Upper lobe of left lung (tissue), 4 donors: ENCODE results near the gene CBLN3.
"Not testable (repeated sequence)": the region's sequence is repeated elsewhere in the genome, so short reads cannot be mapped to it uniquely, and the experiment has no call there.

ENCODE experiments used
- EP300 ChIP-seq, 4 donors: sonication (generic); formaldehyde crosslinking; IDR thresholded peaks; one replicate each; pipeline ENCODE4 v1.5.1; 2017; ENCODE audit warnings: antibody characterized with exemption in 4 of 4, control low read depth in 2 of 4
- POLR2AphosphoS5 ChIP-seq, 2 donors: sonication (generic); formaldehyde crosslinking; IDR thresholded peaks; one replicate each; pipeline ENCODE4 v1.5.1; 2017; ENCODE audit warnings: antibody characterized with exemption in 2 of 2
- TF ChIP-seq, protein P1 (sequence below), 6 experiments: fragments of 450-650 bp in 4 of 6; fragments of 200-600 bp in 2 of 6; sonication (generic) in 2 of 6; IDR thresholded peaks; one replicate each; pipeline ENCODE4 v1.5.1; 2016 to 2019; ENCODE audit warnings: antibody characterized with exemption in 6 of 6

DNA sequence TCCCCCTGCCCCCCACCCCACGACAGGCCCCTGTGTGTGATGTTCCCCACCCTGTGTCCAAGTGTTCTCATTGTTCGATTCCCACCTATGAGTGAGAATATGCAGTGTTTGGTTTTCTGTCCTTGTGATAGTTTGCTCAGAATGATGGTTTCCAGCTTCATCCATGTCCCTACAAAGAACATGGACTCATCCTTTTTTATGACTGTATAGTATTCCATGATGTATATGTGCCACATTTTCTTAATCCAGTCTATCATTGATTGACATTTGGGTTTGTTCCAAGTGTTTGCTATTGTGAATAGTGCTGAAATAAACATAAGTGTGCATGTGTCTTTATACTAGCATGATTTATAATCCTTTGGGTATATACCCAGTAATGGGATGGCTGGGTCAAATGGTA, 41.0 kb upstream of the CBLN3 start:
- TF ChIP-seq EP300, POLR2AphosphoS5 (IDR thresholded peaks at IDR 0.05): not testable (repeated sequence)
- TF ChIP-seq, protein P1, sequence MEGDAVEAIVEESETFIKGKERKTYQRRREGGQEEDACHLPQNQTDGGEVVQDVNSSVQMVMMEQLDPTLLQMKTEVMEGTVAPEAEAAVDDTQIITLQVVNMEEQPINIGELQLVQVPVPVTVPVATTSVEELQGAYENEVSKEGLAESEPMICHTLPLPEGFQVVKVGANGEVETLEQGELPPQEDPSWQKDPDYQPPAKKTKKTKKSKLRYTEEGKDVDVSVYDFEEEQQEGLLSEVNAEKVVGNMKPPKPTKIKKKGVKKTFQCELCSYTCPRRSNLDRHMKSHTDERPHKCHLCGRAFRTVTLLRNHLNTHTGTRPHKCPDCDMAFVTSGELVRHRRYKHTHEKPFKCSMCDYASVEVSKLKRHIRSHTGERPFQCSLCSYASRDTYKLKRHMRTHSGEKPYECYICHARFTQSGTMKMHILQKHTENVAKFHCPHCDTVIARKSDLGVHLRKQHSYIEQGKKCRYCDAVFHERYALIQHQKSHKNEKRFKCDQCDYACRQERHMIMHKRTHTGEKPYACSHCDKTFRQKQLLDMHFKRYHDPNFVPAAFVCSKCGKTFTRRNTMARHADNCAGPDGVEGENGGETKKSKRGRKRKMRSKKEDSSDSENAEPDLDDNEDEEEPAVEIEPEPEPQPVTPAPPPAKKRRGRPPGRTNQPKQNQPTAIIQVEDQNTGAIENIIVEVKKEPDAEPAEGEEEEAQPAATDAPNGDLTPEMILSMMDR (IDR thresholded peaks at IDR 0.05): not testable (repeated sequence)
